Endothelial cell of umbilical vein (primary cell): ENCODE measurements around the gene SNRNP35. TPM values are rescaled to one million over a fixed set of nuclear protein-coding genes. Genes with fewer than 3 reads are reported as not detected.
"Not testable (repeated sequence)": the region's sequence is repeated elsewhere in the genome, so short reads cannot be mapped to it uniquely, and the experiment has no call there.

ENCODE experiments used
- BruUV-seq: library from RNA; stranded (reverse); fragments of 400-500 nt; replicated peaks from 2 replicates; lab custom pipeline; 2021; lab: Mats Ljungman, UMichigan
- CTCF ChIA-PET: fragments of 300-600, 350-600 bp; sonication (Branson Sonifier 250); formaldehyde crosslinking; loops from one replicate; lab custom pipeline; 2021; ENCODE audit warnings: antibody characterized with exemption, inconsistent platforms; lab: Charles Lee
- POLR2A ChIA-PET: fragments of 300-600, 350-600 bp; sonication (Branson Sonifier 250); formaldehyde crosslinking; loops from one replicate; lab custom pipeline; 2021; ENCODE audit warnings: antibody characterized with exemption, inconsistent platforms; lab: Charles Lee
- DNase-seq: peaks from one replicate; pipeline ENCODE4 v3.0.0-alpha.2; 2011; ENCODE audit warnings: low read depth, low spot score
- FAIRE-seq: peaks from 2 replicates; lab custom pipeline; 2011; peaks lifted over from hg19 to GRCh38; lab: Jason Lieb, UNC
- H2AFZ ChIP-seq: 2 replicates; pipeline ENCODE4 v1.6.0; 2012; ENCODE audit warnings: low read depth, low read length, control low read depth, inconsistent platforms
- H3K27ac ChIP-seq: 2 replicates; pipeline ENCODE4 v1.5.1; 2011; ENCODE audit warnings: low read depth, mild to moderate bottlenecking, control low read depth, low read length, moderate library complexity; ENCODE audit not compliant: insufficient read depth
- H3K27me3 ChIP-seq, 2 experiments: 2 replicates each; pipeline versions ENCODE4 v1.6.0 to v1.6.1; 2011; ENCODE audit warnings: low read length in 2 of 2, mixed read lengths in 1 of 2; ENCODE audit not compliant: control insufficient read depth in 2 of 2, insufficient read depth in 2 of 2
- H3K36me3 ChIP-seq, 2 experiments: 2 replicates in 1 of 2; 3 replicates in 1 of 2; pipeline ENCODE4 v1.5.1; 2011; ENCODE audit warnings: low read length in 2 of 2, mild to moderate bottlenecking in 1 of 2, moderate library complexity in 1 of 2; ENCODE audit not compliant: control insufficient read depth in 2 of 2, insufficient read depth in 2 of 2; ENCODE audit errors: extremely low read depth in 1 of 2
- H3K4me1 ChIP-seq: 3 replicates; pipeline ENCODE4 v1.5.1; 2011; ENCODE audit warnings: mild to moderate bottlenecking, low read length; ENCODE audit not compliant: control insufficient read depth, insufficient read depth; ENCODE audit errors: extremely low read depth
- H3K4me2 ChIP-seq: 2 replicates; pipeline ENCODE4 v1.6.1; 2011; ENCODE audit warnings: low read length, control low read depth, mixed read lengths; ENCODE audit not compliant: insufficient read depth
- H3K4me3 ChIP-seq, 3 experiments: fragments of 200-600 bp in 1 of 3; sonication (generic), shearing (Covaris generic) in 1 of 3; replicated peaks in 1 of 3; 2 replicates each; pipeline ENCODE4 v1.5.1; 2011 to 2016; ENCODE audit warnings: control low read depth in 3 of 3, low read length in 3 of 3, mild to moderate bottlenecking in 2 of 3, inconsistent platforms in 1 of 3, low read depth in 1 of 3, moderate library complexity in 1 of 3; ENCODE audit not compliant: insufficient read depth in 1 of 3
- H3K79me2 ChIP-seq: 2 replicates; pipeline ENCODE4 v1.6.0; 2012; ENCODE audit warnings: low read length, inconsistent platforms; ENCODE audit not compliant: control insufficient read depth, insufficient read depth
- H3K9ac ChIP-seq: replicated peaks from 2 replicates; pipeline ENCODE3; 2011; ENCODE audit warnings: low read length, control low read depth; ENCODE audit not compliant: insufficient read depth; ENCODE audit errors: extremely low read depth
- H3K9me1 ChIP-seq: replicated peaks from 3 replicates; pipeline ENCODE4 v1.6.0; 2011; ENCODE audit warnings: mild to moderate bottlenecking, low read length; ENCODE audit not compliant: control insufficient read depth, insufficient read depth; ENCODE audit errors: extremely low read depth
- H3K9me3 ChIP-seq: replicated peaks from 2 replicates; pipeline ENCODE4 v1.5.1; 2012; ENCODE audit warnings: low read length, inconsistent platforms; ENCODE audit not compliant: control insufficient read depth, insufficient read depth
- H4K20me1 ChIP-seq: replicated peaks from 2 replicates; pipeline ENCODE3; 2011; ENCODE audit warnings: mild to moderate bottlenecking, low read length; ENCODE audit not compliant: control insufficient read depth, insufficient read depth; ENCODE audit errors: extremely low read depth
- CTCF ChIP-seq, 2 donors: IDR thresholded peaks; 1 replicate in 1 of 2; 2 replicates in 1 of 2; pipeline ENCODE4 v1.5.1; 2011; ENCODE audit warnings: low read length in 2 of 2, mild to moderate bottlenecking in 2 of 2, moderate library complexity in 2 of 2, control low read depth in 1 of 2, inconsistent platforms in 1 of 2, low read depth in 1 of 2; ENCODE audit not compliant: insufficient read depth in 1 of 2; ENCODE audit errors: extremely low read depth in 1 of 2
- EZH2 ChIP-seq: IDR thresholded peaks from 2 replicates; pipeline ENCODE4 v1.6.1; 2012; ENCODE audit warnings: borderline replicate concordance, low read depth, mild to moderate bottlenecking, moderate library complexity, low read length, inconsistent platforms; ENCODE audit not compliant: severe bottlenecking
- FOS ChIP-seq: IDR thresholded peaks from 2 replicates; pipeline ENCODE4 v1.6.1; 2011; ENCODE audit warnings: mild to moderate bottlenecking, low read length, moderate library complexity, borderline replicate concordance; ENCODE audit not compliant: insufficient read depth
- GATA2 ChIP-seq: IDR thresholded peaks from 2 replicates; pipeline ENCODE4 v1.7.0; 2011; ENCODE audit warnings: low read depth, mild to moderate bottlenecking, moderate library complexity, mixed read lengths, low read length; ENCODE audit not compliant: insufficient read length, insufficient read depth
- JUN ChIP-seq: IDR thresholded peaks from 2 replicates; pipeline ENCODE4 v1.6.1; 2011; ENCODE audit warnings: borderline replicate concordance, low read depth; ENCODE audit not compliant: insufficient read length, insufficient read depth
- MAX ChIP-seq: IDR thresholded peaks from 2 replicates; pipeline ENCODE4 v1.6.1; 2011; ENCODE audit not compliant: insufficient read depth, insufficient read length
- MYC ChIP-seq: IDR thresholded peaks from one replicate; pipeline ENCODE4 v1.6.1; 2011; ENCODE audit warnings: mild to moderate bottlenecking, low read depth, low read length
- POLR2A ChIP-seq: IDR thresholded peaks from 2 replicates; pipeline ENCODE4 v1.6.1; 2012; ENCODE audit warnings: low read depth, mild to moderate bottlenecking, control low read depth, low read length
- POLR2AphosphoS5 ChIP-seq: IDR thresholded peaks from 2 replicates; pipeline ENCODE4 v1.6.1; 2012; ENCODE audit warnings: low read depth, mild to moderate bottlenecking, control low read depth, low read length, moderate library complexity; ENCODE audit not compliant: insufficient read depth
- dilution Hi-C: fragments of 300-500 bp; cut with MboI; formaldehyde crosslinking; loops from one replicate; pipeline ENCODE4 v1.15.0; 2019; ENCODE audit warnings: low sequenced_read_pairs; ENCODE audit not compliant: extremely low pct_ligation_motif_present
- intact Hi-C: fragments of 100-400 bp; cut with micrococcal nuclease; formaldehyde crosslinking; loops from one replicate; pipeline ENCODE4 v1.10.0; 2022
- polyA plus RNA-seq, 4 experiments: library from polyadenylated mRNA; depleted of rRNA in 3 of 4; stranded (reverse) in 3 of 4; unstranded in 1 of 4; fragments of >200 nt; gene quantifications; 2 replicates each; pipeline versions ENCODE4 v1.2.1 to v1.2.3, GENCODE V29; 2011 to 2012; ENCODE audit warnings: missing spikeins in 1 of 4
- total RNA-seq: library from RNA; stranded (reverse); gene quantifications from 2 replicates; pipeline ENCODE4 v1.2.3, GENCODE V29; 2021

SNRNP35 gene
- total and polyA plus RNA-seq, 2 donors (not counting 3 experiments of a cell fraction or from before 2014, with no cell fraction given): 15.9 to 30.6 TPM

- H3K27me3 ChIP-seq, H3K4me3 ChIP-seq, H3K9me1 ChIP-seq, FAIRE-seq, H3K27ac ChIP-seq, H3K9ac ChIP-seq, H3K79me2 ChIP-seq, dilution Hi-C loops, H4K20me1 ChIP-seq, BruUV-seq, H3K4me2 ChIP-seq, DNase-seq, H3K4me1 ChIP-seq, intact Hi-C loops, H2AFZ ChIP-seq, H3K9me3 ChIP-seq: not testable (repeated sequence)
- H3K36me3 ChIP-seq: peaks cover 17 to 23% of the 10 kb centered on the region in 2 experiments
- ChIA-PET POLR2A (interaction anchor here (0.5 to 0.7 kb wide), 2 partner anchors 12 to 169 kb away, joined by 3 to 5 read pairs; no protein-coding TSS in a partner anchor), CTCF (interaction anchor here (0.6 to 1.2 kb wide), 5 partner anchors 12 to 172 kb away, joined by 3 read pairs; partner anchors contain the start of gene SBNO1)
Measured at GRCh38 chr12:123409284-123410040, 48.5 kb upstream of the SNRNP35 start.

DNA sequence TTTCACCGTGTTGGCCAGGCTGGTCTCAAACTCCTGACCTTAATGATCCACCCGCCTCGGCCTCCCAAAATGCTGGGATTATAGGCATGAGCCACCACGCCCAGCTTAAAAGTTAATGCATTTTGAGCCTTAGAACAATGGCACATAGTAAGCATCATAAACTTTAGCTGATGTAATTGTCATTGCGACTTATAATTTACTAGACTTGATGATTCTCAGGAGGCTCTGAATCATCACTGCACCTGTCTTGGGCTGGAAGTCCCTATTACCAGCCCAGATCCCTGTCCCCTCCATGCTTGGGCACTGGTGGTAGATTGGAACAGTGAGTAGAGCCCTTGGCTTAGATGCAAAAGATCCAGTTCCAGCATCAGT, 47.9 kb upstream of the SNRNP35 start:
- Histone ChIP-seq H3K9me1 (no peaks in the 10 kb centered on the region), H3K79me2 (no peaks in the 10 kb centered on the region), H2AFZ (no peak overlapping the region), H3K9me3 (no peaks in the 10 kb centered on the region), H3K27ac (no peak overlapping the region), H4K20me1 (no peaks in the 10 kb centered on the region), H3K27me3 (no peaks in the 10 kb centered on the region), H3K9ac (no peak overlapping the region), H3K4me1 (no peaks in the 10 kb centered on the region), H3K4me2 (no peak overlapping the region), H3K4me3 (no peak overlapping the region), H3K36me3 (peaks cover 17 to 18% of the 10 kb centered on the region in 2 experiments)
- dilution Hi-C loops: no loop called here
- intact Hi-C loops: no loop called here
- BruUV-seq: no TSS peak
- no peak for TF ChIP-seq EZH2
- no peak for TF ChIP-seq GATA2
- TF ChIP-seq JUN: no peak
- TF ChIP-seq FOS: no peak
- no peak for TF ChIP-seq POLR2A
- TF ChIP-seq CTCF (IDR thresholded peaks at IDR 0.05; ENCODE audit: extremely low read depth in 1 of 2, insufficient read depth in 1 of 2, low read depth in 1 of 2, low read length in 2 of 2): no peak
- TF ChIP-seq MAX: no peak
- TF ChIP-seq POLR2AphosphoS5: no peak
- no peak for TF ChIP-seq MYC
- no peak for FAIRE-seq
- no peak for DNase-seq
- ChIA-PET CTCF (interaction anchor here (0.6 to 1.2 kb wide), 3 partner anchors 11 to 169 kb away, joined by 3 read pairs; partner anchors contain the start of gene SBNO1), POLR2A (no interaction called here)
